Stimulated activated naive CD4-positive, alpha-beta T cell treated with Interleukin-2 at 50 U/mL for 16 hours (primary cell): ENCODE results near the gene LRIG3.
"Not testable (repeated sequence)": the region's sequence is repeated elsewhere in the genome, so short reads cannot be mapped to it uniquely, and the experiment has no call there.

Experiments
- DNase-seq: peaks from one replicate; lab custom pipeline; 2025; lab: John Stamatoyannopoulos, UW

LRIG3 gene

DNA sequence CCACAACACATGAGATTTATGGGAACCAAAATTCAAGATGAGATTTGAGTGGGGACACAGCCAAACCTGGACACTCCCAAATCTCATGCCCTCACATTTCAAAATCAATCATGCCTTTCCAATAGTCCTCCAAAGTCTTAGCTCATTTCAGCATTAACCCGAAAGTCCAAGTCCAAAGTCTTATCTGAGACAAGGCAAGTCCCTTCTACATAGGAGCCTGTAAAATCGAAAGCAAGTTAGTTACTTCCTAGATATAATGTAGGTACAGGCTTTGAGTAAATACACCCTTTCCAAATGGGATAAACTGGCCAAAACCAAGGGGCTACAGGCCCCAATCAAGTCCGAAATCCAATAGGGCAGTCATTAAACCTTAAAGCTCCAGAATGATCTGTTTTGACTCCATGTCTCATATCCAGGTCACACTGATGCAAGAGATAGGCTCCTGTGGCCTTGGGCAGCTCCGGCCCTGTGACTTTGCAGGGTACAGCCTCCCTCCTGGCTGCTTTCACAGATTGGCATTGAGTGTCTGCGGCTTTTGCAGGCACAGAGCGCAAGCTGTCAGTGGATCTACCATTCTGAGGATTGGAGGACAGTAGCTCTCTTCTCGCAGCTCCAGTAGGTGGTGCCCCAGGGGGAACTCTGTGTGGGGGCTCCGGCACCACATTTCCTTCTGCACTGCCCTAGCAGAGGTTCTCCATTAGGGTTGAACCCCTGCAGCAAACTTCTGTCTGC lies 60.1 kb downstream of the LRIG3 start:
- DNase-seq: no peak

DNA sequence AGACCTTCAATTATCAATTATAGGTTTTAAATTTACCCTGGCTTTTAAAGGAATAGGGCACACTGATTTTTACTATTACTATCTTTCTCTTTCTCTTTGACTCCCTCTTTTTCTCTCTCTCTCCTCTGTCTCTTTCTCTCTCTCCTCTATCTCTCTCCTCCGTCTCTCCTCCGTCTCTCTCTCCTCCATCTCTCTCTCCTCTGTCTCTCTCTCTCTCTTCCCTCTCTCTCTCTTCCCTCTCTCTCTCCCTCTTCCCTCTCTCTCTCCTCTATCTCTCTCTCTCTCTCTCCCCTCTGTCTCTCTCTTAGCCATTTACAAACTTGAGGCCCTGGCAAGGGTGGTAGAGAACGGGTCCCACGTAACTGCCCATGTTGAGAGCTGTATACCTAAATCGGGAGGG lies 62.3 kb downstream of the LRIG3 start:
- no peak for DNase-seq

DNA sequence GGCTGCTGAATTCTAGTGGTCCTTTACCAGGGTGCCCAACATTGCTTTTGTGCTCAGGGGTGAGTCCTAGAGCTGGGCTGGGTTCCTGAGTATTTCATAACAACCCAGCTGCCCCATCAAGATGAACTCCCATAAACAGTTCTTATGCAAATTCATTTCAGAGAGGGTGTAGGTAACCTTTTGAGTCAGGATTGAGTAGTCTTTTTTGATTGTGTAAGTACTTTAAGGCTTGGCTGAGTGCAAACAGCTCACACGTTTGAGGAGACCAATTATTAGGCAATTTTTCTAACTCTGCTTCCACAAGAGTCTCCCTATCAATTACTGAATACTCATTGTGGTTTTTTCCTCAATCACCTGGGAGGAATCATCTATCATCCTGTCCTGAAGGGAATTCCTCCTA lies 63.1 kb downstream of the LRIG3 start:
- DNase-seq: not testable (repeated sequence)

DNA sequence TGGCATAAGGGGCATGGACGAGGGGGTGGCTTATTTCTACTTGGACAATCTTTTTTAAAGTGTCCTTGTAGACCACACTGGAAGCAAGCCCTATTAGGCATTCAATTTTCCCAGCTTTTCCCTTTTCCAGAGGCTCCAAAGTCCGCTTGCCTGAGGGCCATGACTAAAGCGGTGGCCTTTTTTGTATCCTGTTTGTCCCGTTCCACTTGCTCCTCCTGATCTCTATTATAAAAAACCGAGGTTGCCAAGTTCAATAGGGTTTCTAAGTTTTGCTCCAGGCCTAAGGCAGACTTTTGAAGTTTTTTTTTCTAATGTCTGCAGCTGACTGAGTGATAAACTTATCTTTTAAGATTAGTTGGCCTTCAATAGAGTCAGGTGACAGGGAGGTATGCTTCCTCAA lies 64.7 kb downstream of the LRIG3 start:
- not testable (repeated sequence) for DNase-seq

DNA sequence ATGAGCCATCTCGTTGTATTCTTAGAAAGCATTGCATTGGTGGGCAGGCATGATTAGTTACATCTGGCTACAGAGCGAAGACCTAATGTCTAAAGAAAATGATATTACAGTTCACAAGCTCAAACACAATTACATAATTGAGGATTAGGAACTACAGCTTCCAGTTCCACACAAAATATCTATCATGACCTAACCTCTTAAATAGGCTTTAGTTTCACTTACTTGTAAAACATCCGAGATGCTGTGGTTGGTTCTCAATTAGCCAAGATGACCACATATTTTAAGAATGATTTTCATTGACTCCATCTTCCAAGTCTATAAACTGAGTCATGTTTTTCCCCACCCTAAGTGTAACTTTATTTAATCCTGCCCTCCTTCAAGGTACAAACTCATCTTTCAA lies 69.5 kb downstream of the LRIG3 start:
- DNase-seq: no peak

DNA sequence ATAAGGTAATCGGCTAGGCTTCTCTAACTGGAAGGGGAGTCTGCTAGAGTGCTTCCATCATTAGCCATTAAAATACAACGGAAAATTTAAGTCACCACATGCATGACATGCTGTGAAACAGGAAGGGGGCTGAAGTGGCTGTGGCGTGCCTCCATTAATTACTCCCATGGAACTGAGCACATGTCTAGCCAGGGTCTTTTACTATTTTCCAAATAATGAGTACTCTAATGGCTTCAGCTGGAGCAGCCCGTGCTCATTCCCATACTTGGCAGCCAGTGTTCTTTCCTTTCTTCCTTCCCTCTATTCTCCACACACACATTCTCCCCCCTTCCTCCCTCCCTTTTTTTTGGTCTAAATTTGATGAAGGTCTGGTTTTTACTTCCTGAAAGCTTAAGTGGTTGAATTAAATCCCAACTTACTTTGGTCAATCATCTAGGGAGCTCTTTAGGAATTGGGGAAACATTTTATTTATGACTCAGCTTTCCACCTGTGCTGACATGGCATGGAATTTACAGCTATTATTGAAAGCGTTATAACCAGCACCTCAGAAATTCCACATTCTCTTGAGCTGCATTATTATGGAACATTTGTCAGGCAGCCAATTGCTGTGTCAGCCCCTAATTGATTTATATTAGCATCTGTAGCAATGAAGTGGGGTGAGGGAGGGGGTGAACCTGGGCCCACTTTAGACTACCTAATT lies 72.3 kb downstream of the LRIG3 start:
- no peak for DNase-seq

DNA sequence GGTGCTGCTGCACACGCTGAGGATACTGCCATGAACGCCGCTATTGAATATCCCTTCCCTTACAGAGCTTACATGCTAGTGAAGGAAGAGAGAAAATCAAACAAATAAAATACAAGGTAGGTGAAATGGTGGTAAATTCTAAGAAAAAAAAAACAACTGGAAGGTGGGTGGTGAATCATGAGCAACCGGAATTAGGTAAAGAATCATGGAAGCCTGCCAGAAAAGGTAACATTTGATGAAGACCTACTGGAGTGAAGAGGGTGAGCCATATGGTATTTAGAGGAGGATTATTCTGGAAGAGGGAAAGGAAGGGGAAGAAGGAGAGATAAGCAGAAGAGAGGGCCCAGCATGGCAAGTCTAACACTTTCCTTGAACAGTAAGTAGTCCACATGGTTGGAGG lies 76.1 kb downstream of the LRIG3 start:
- no peak for DNase-seq

DNA sequence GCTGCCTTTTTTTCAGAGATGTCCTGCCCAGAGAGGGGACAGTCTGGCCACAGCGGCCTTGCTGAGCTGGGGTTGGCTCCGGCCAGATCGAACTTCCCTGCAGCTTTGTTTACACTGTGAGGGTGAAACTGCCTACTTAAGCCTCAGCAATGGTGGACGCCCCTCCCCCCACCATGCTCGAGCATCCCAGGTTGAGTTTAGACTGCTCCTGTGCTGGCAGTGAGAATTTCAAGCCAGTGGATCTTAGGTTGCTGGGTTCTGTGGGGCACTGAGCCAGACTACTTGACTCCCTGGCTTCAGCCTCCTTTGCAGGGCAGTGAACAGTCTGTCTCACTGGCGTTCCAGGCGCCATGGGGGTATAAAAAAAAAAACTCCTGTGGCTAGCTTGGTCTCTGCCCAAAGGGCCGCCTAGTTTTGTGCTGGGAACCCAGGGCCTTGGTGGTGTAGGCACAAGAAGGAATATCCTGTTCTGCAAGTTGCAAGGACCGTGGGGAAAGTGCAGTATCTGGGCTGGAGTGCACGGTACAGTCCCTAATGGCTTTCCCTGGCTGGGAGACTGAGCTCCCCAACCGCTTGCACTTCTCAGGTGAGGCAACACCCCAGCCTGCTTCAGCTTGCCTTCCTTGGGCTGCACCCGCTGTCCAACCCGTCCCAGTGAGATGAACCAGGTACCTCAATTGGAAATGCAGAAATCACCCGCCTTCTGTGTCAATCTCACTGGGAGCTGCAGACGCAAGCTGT lies 79.1 kb downstream of the LRIG3 start:
- no peak for DNase-seq

DNA sequence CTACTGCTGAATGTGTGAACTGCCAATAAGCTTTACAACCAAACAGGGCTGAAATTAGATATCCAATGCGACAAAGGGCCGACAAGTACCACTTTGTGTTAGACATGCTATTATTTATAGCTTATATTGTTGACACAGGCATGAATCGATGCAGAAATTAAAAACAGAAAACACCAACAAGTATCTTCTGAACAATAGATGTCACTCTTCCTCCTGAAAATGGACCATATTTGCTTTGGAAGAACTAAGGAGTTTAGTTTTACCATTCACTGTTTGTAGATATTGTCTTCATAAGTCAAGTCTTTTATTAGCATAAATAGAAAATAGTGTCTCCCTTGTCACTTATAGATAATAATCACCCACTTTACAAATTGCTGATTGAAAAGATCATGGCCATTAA lies 86.5 kb downstream of the LRIG3 start:
- no peak for DNase-seq

DNA sequence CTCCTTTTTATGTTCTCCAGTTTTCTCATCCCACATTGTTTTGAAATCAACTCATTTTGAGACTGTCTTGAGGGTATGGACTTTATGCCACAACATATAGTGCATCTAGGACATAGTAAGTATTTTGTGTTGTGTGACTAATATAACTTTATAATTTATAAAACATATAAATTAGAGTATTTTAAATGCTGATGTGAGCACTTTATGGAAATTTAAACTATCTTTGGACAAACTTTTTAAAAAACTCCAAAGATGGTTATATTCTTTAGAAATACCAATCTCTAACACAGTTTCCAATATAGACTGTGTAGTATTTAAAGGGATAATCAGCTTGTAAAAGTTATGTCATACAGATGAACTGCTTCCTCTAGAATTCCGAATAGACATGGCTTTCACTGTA lies 87.4 kb downstream of the LRIG3 start:
- DNase-seq: no peak
